Upper lobe of right lung (tissue), 1 donor: ENCODE measurements around the gene ERCC5. TPM values are rescaled to one million over a fixed set of nuclear protein-coding genes. Genes with fewer than 3 reads are reported as not detected.
A peak's percentile ranks its signal among the peaks of the same experiment; 100 is the strongest.

ENCODE experiments used
- ATAC-seq: fragments of 200-7000 bp; cut with Tn5 transposase; one replicate; pipeline ENCODE4 v1.9.1; 2020; ENCODE audit warnings: mild to moderate bottlenecking, moderate library complexity
- DNase-seq: peaks from one replicate; pipeline ENCODE4 v3.0.0-alpha.2; 2020
- H3K27ac ChIP-seq: fragments of 200-600 bp; one replicate; pipeline ENCODE4 v1.8.0; 2022
- H3K27me3 ChIP-seq: fragments of 200-600 bp; one replicate; pipeline ENCODE4 v1.8.0; 2022; ENCODE audit warnings: mild to moderate bottlenecking
- H3K36me3 ChIP-seq: fragments of 200-600 bp; one replicate; pipeline ENCODE4 v1.8.0; 2022
- H3K4me1 ChIP-seq: fragments of 200-600 bp; one replicate; pipeline ENCODE4 v1.8.0; 2022
- H3K4me3 ChIP-seq: fragments of 200-600 bp; one replicate; pipeline ENCODE4 v1.8.0; 2022; ENCODE audit warnings: mild to moderate bottlenecking
- H3K9me3 ChIP-seq: fragments of 200-600 bp; one replicate; pipeline ENCODE4 v1.8.0; 2022
- CTCF ChIP-seq: fragments of 200-600 bp; IDR thresholded peaks from one replicate; pipeline ENCODE4 v1.8.0; 2022; ENCODE audit warnings: antibody characterized with exemption
- intact Hi-C: fragments of 100-400 bp; cut with DNase I; formaldehyde crosslinking; loops from one replicate; pipeline ENCODE4 v1.11.0; 2022
- total RNA-seq: library from RNA; stranded (reverse); fragmentation: NEBNext Ultra II Directional; extraction: Animal tissue kit (Norgen Biotek cat#: 25700); gene quantifications from one replicate; pipeline ENCODE4 v1.2.1, GENCODE V29; 2021
- donor health status: DM: no; HTN: yes; CAD: no; lungs with severe emphysema.

Gene ERCC5
- total RNA-seq, 1 donor from 2014 or later = 50.7 TPM

- H3K4me3 ChIP-seq = no peak overlapping the region
- no peaks in the 10 kb centered on the region for H3K27me3 ChIP-seq
- intact Hi-C loops = no loop called here
- H3K9me3 ChIP-seq = no peaks in the 10 kb centered on the region
- TF ChIP-seq CTCF = no peak
- ATAC-seq (no peak), DNase-seq (no peak)
- H3K27ac ChIP-seq = no peak overlapping the region
- peaks cover 77% of the 10 kb centered on the region for H3K36me3 ChIP-seq
- peaks cover 4% of the 10 kb centered on the region for H3K4me1 ChIP-seq
These were observed 27.8 kb downstream of the ERCC5 start for GRCh38 chr13:102873653-102874052.

GRCh38 chr13:102875256-102875655 lies 29.4 kb downstream of the ERCC5 start:
- Histone ChIP-seq H3K27me3 (no peaks in the 10 kb centered on the region), H3K4me1 (peaks cover 3% of the 10 kb centered on the region), H3K36me3 (peaks cover 68% of the 10 kb centered on the region), H3K4me3 (no peak overlapping the region), H3K27ac (no peak overlapping the region), H3K9me3 (no peaks in the 10 kb centered on the region)
- no peak for DNase-seq
- no peak for TF ChIP-seq CTCF
- no peak for ATAC-seq
- intact Hi-C loops = no loop called here

- H3K9me3 ChIP-seq = no peaks in the 10 kb centered on the region
- no peaks in the 10 kb centered on the region for H3K27me3 ChIP-seq
- no peak for TF ChIP-seq CTCF
- intact Hi-C loops = no loop called here
- DNase-seq = no peak
- H3K27ac ChIP-seq = no peak overlapping the region
- peak; percentile 28 for ATAC-seq
- H3K36me3 ChIP-seq = peaks cover 52% of the 10 kb centered on the region
- no peaks in the 10 kb centered on the region for H3K4me1 ChIP-seq
- no peak overlapping the region for H3K4me3 ChIP-seq
These were observed 31.5 kb downstream of the ERCC5 start for GRCh38 chr13:102877303-102877702.

GRCh38 chr13:102878481-102878880 lies 32.6 kb downstream of the ERCC5 start:
- H3K27ac ChIP-seq = no peak overlapping the region
- no peaks in the 10 kb centered on the region for H3K9me3 ChIP-seq
- DNase-seq (no peak), ATAC-seq (no peak)
- peaks cover 41% of the 10 kb centered on the region for H3K36me3 ChIP-seq
- H3K4me3 ChIP-seq = no peak overlapping the region
- TF ChIP-seq CTCF = no peak
- no peaks in the 10 kb centered on the region for H3K27me3 ChIP-seq
- intact Hi-C loops = no loop called here
- no peaks in the 10 kb centered on the region for H3K4me1 ChIP-seq

- peaks cover 27% of the 10 kb centered on the region for H3K36me3 ChIP-seq
These were observed 34.1 kb downstream of the ERCC5 start for GRCh38 chr13:102879793-102880499.

More at GRCh38 chr13:102879793-102880499, 34.1 kb downstream of the ERCC5 start:
- H3K4me1 ChIP-seq = no peaks in the 10 kb centered on the region
- no peak for TF ChIP-seq CTCF
- H3K4me3 ChIP-seq = no peak overlapping the region
- DNase-seq = no peak
- ATAC-seq = no peak
- no peaks in the 10 kb centered on the region for H3K9me3 ChIP-seq
- H3K27ac ChIP-seq = no peak overlapping the region
- no peaks in the 10 kb centered on the region for H3K27me3 ChIP-seq
- intact Hi-C loops = no loop called here
